ENCODE results near the gene TEX51.

- TF ChIP-seq CTCF (IDR thresholded peaks at IDR 0.05; ENCODE audit: insufficient read depth, low read length) (no peak), POLR2AphosphoS5 (IDR thresholded peaks at IDR 0.05; ENCODE audit: low read depth) (no peak)
Measured at GRCh38 chr2:126849054-126849453, 49.6 kb upstream of the TEX51 start.

Measured in HL-60 (cell line).